ENCODE results near the gene SH3BP2.

GRCh38 chr4:2820216-2820982, 27.5 kb downstream of the SH3BP2 start:
- TF ChIP-seq EZH2phosphoT487 (IDR thresholded peaks at IDR 0.05; ENCODE audit: borderline replicate concordance) (no peak), CTCF (conservative IDR thresholded peaks at IDR 0.05; ENCODE audit: low read length) (no peak)
